Left lobe of liver (tissue), 2 donors: ENCODE measurements around the gene CHERP. TPM values are rescaled to one million over a fixed set of nuclear protein-coding genes. Genes with fewer than 3 reads are reported as not detected.
"Not testable (repeated sequence)": the region's sequence is repeated elsewhere in the genome, so short reads cannot be mapped to it uniquely, and the experiment has no call there.

Experiments
- ATAC-seq: fragments of 200-7000 bp; cut with Tn5 transposase; one replicate; pipeline ENCODE4 v1.9.1; 2020; ENCODE audit warnings: mild to moderate bottlenecking, moderate library complexity
- DNase-seq: peaks from one replicate; pipeline ENCODE4 v3.0.0-alpha.2; 2020; ENCODE audit warnings: low spot score
- total RNA-seq: library from RNA; stranded (reverse); gene quantifications from one replicate; pipeline ENCODE4 v1.2.1, GENCODE V29; 2021
- donor health status: DM: no; HTN: no; CAD: no; lungs with moderate emphysema.
- donor health status: DM: no; HTN: yes; CAD: no.

Gene CHERP
- total RNA-seq, 1 donor from 2014 or later, result 27.2 TPM

GRCh38 chr19:16579381-16579780 lies 37.1 kb upstream of the CHERP start:
- DNase-seq, result no peak
- no peak for ATAC-seq

GRCh38 chr19:16577531-16577985 lies 35.3 kb upstream of the CHERP start:
- ATAC-seq (no peak), DNase-seq (no peak)

- DNase-seq (no peak), ATAC-seq (peak; percentile 0)
These were observed 34.7 kb upstream of the CHERP start for GRCh38 chr19:16576690-16577530.

GRCh38 chr19:16575861-16576689 lies 33.8 kb upstream of the CHERP start:
- DNase-seq (peak; percentile 88), ATAC-seq (peak; percentile 69)

- ATAC-seq (no peak), DNase-seq (no peak)
These were observed 33.0 kb upstream of the CHERP start for GRCh38 chr19:16575282-16575681.

GRCh38 chr19:16573925-16574324 lies 31.7 kb upstream of the CHERP start:
- ATAC-seq (no peak), DNase-seq (no peak)

GRCh38 chr19:16573296-16573695 lies 31.1 kb upstream of the CHERP start:
- ATAC-seq (no peak), DNase-seq (no peak)

- peak; percentile 98 for DNase-seq
- peak; percentile 86 for ATAC-seq
These were observed 30.3 kb upstream of the CHERP start, which contains the start of gene SLC35E1 for GRCh38 chr19:16572332-16573211. Gene SLC35E1 (minus strand): TSS chr19:16572415. CDS start chr19:16572364, 51 bp downstream.

- no peak for ATAC-seq
- DNase-seq, result no peak
These were observed 29.6 kb upstream of the CHERP start for GRCh38 chr19:16571822-16572331.

GRCh38 chr19:16571283-16571682 lies 29.0 kb upstream of the CHERP start:
- DNase-seq, result no peak
- ATAC-seq, result no peak

GRCh38 chr19:16569609-16570320 lies 27.5 kb upstream of the CHERP start:
- no peak for DNase-seq

GRCh38 chr19:16566702-16567101 lies 24.5 kb upstream of the CHERP start:
- ATAC-seq (no peak), DNase-seq (no peak)

More at GRCh38 chr19:16569609-16570320, 27.5 kb upstream of the CHERP start:
- no peak for ATAC-seq

GRCh38 chr19:16566161-16566560 lies 23.9 kb upstream of the CHERP start:
- DNase-seq, result no peak
- ATAC-seq, result no peak

GRCh38 chr19:16564842-16565241 lies 22.6 kb upstream of the CHERP start:
- ATAC-seq (no peak), DNase-seq (no peak)

- DNase-seq (no peak), ATAC-seq (no peak)
These were observed 20.4 kb upstream of the CHERP start for GRCh38 chr19:16562608-16563025.

- no peak for DNase-seq
- ATAC-seq, result no peak
These were observed 19.1 kb upstream of the CHERP start for GRCh38 chr19:16561382-16561781.

- no peak for DNase-seq
- no peak for ATAC-seq
These were observed 17.6 kb upstream of the CHERP start for GRCh38 chr19:16559780-16560276.

- DNase-seq (no peak), ATAC-seq (no peak)
These were observed 12.5 kb upstream of the CHERP start for GRCh38 chr19:16554776-16555175.

GRCh38 chr19:16551902-16552301 lies 9.7 kb upstream of the CHERP start:
- ATAC-seq, DNase-seq: not testable (repeated sequence)

- ATAC-seq, result no peak
- no peak for DNase-seq
These were observed 6.7 kb upstream of the CHERP start for GRCh38 chr19:16548956-16549355.
